HepG2 (cell line): Measurements from ENCODE around the gene TENM3. TPM values are rescaled to one million over a fixed set of nuclear protein-coding genes. Genes with fewer than 3 reads are reported as not detected.

Source experiments
- ATAC-seq: fragments of 200-7000 bp; cut with Tn5 transposase; 3 replicates; pipeline ENCODE4 v1.9.1; 2020; ENCODE audit warnings: mild to moderate bottlenecking, moderate library complexity
- BruUV-seq: library from RNA; stranded (reverse); fragments of 400-500 nt; replicated peaks from 2 replicates; lab custom pipeline; 2021; lab: Mats Ljungman, UMichigan
- CTCF ChIA-PET: fragments of 300-600 bp; formaldehyde crosslinking; extraction: SDS; loops from one replicate; lab custom pipeline; 2021; ENCODE audit warnings: low total read pairs, inconsistent platforms, low intra/inter-chr PET ratio; lab: Yijun Ruan, JAX
- POLR2A ChIA-PET: fragments of 350-600 bp; sonication (Branson Sonifier 250); formaldehyde crosslinking; loops from one replicate; lab custom pipeline; 2020; ENCODE audit warnings: antibody characterized with exemption, inconsistent platforms; lab: Yijun Ruan, JAX
- DNase-seq: peaks from one replicate; pipeline ENCODE4 v3.0.0-alpha.2; 2015; ENCODE audit warnings: low spot score
- FAIRE-seq: peaks from 3 replicates; lab custom pipeline; 2011; peaks lifted over from hg19 to GRCh38; lab: Jason Lieb, UNC
- H2AFZ ChIP-seq: one replicate; pipeline ENCODE4 v1.6.1; 2011; ENCODE audit warnings: low read length, inconsistent platforms
- H3K27ac ChIP-seq: fragments of 300-600 bp; 3 replicates; pipeline ENCODE4 v1.8.0; 2011; ENCODE audit warnings: mixed run types, mild to moderate bottlenecking, mixed read lengths, low read length, inconsistent platforms; ENCODE audit not compliant: insufficient read depth; ENCODE audit errors: extremely low read length
- H3K27me3 ChIP-seq, 2 experiments: fragments of 200-600 bp in 1 of 2; 2 replicates in 1 of 2; 3 replicates in 1 of 2; pipeline versions ENCODE4 v1.6.0 to v1.8.0; 2011; ENCODE audit warnings: low read length in 2 of 2, mild to moderate bottlenecking in 2 of 2, moderate library complexity in 2 of 2, inconsistent platforms in 1 of 2; ENCODE audit not compliant: insufficient read depth in 2 of 2, control insufficient read depth in 1 of 2
- H3K36me3 ChIP-seq, 2 experiments: fragments of 200-600 bp in 1 of 2; replicated peaks in 1 of 2; 2 replicates in 1 of 2; 3 replicates in 1 of 2; pipeline versions ENCODE4 v1.5.1 to v1.8.0; 2011; ENCODE audit warnings: low read length in 2 of 2, inconsistent platforms in 1 of 2; ENCODE audit not compliant: insufficient read depth in 2 of 2, control insufficient read depth in 1 of 2
- H3K4me1 ChIP-seq: 2 replicates; pipeline ENCODE4 v1.5.1; 2012; ENCODE audit warnings: low read length, inconsistent platforms; ENCODE audit not compliant: insufficient read depth
- H3K4me2 ChIP-seq: 2 replicates; pipeline ENCODE4 v1.6.0; 2011; ENCODE audit warnings: low read depth, low read length, inconsistent platforms
- H3K4me3 ChIP-seq, 3 experiments: fragments of 200-600 bp in 1 of 3; sonication (generic), shearing (Covaris generic) in 1 of 3; replicated peaks in 1 of 3; 2 replicates each; pipeline ENCODE4 v1.5.1; 2011 to 2016; ENCODE audit warnings: low read length in 3 of 3, inconsistent platforms in 2 of 3, low read depth in 2 of 3, mild to moderate bottlenecking in 2 of 3, control low read depth in 1 of 3, mixed read lengths in 1 of 3; ENCODE audit not compliant: insufficient read depth in 1 of 3
- H3K79me2 ChIP-seq: one replicate; pipeline ENCODE4 v1.6.1; 2011; ENCODE audit warnings: low read length, inconsistent platforms; ENCODE audit not compliant: insufficient read depth
- H3K9ac ChIP-seq: 2 replicates; pipeline ENCODE4 v1.6.0; 2011; ENCODE audit warnings: mild to moderate bottlenecking, low read depth, low read length, inconsistent platforms; ENCODE audit not compliant: insufficient read depth
- H3K9me3 ChIP-seq: 2 replicates; pipeline ENCODE4 v1.5.1; 2012; ENCODE audit warnings: mild to moderate bottlenecking, low read length
- H4K20me1 ChIP-seq: 2 replicates; pipeline ENCODE4 v1.6.0; 2011; ENCODE audit warnings: inconsistent platforms, mild to moderate bottlenecking, low read length, moderate library complexity; ENCODE audit not compliant: insufficient read depth
- JUN ChIP-seq: sonication (generic); formaldehyde crosslinking; IDR thresholded peaks from 2 replicates; pipeline ENCODE4 v1.4.0; 2020; ENCODE audit warnings: mild to moderate bottlenecking, missing genetic modification reagents
- NR2F6 ChIP-seq, 2 experiments: IDR thresholded peaks; 2 replicates each; pipeline ENCODE4 v1.6.1; 2016; ENCODE audit warnings: antibody characterized with exemption in 1 of 2, mild to moderate bottlenecking in 1 of 2
- RAD51 ChIP-seq: fragments of 450-650 bp; IDR thresholded peaks from 2 replicates; pipeline ENCODE4 v1.6.1; 2016; ENCODE audit warnings: borderline replicate concordance
- ZBTB7B ChIP-seq: sonication (generic); formaldehyde crosslinking; IDR thresholded peaks from 2 replicates; pipeline ENCODE4 v1.4.0; 2020; ENCODE audit warnings: missing genetic modification reagents
- ZSCAN12 ChIP-seq: sonication (generic); formaldehyde crosslinking; IDR thresholded peaks from 2 replicates; pipeline ENCODE4 v1.9.0; 2021; ENCODE audit warnings: mild to moderate bottlenecking, missing genetic modification reagents
- WGBS: methylation state at CpG from one replicate; pipeline ENCODE4 v1.1.6; 2017; ENCODE audit warnings: low lambda C conversion rate; 5-methylcytosine and 5-hydroxymethylcytosine counted together
- in situ Hi-C: cut with HindIII; loops from 2 replicates; pipeline ENCODE4 v1.10.0; 2017; ENCODE audit warnings: low pct_unique_long_range_greater_than_20kb; ENCODE audit not compliant: extremely low pct_ligation_motif_present
- intact Hi-C: fragments of 100-400 bp; cut with micrococcal nuclease; formaldehyde crosslinking; loops from one replicate; pipeline ENCODE4 v1.10.0; 2022; ENCODE audit not compliant: unreplicated experiment
- polyA plus RNA-seq, 8 experiments: library from polyadenylated mRNA; depleted of rRNA in 3 of 8; stranded (reverse) in 7 of 8; unstranded in 1 of 8; fragments of >200 nt; fragmentation: Illumina TruSeq in 4 of 8; extraction: Trizol in 4 of 8; gene quantifications; 2 replicates each; pipeline versions ENCODE4 v1.2.1 to v1.2.3, GENCODE V29; 2011 to 2016; ENCODE audit warnings: low read depth in 4 of 8, missing spikeins in 1 of 8, mixed read lengths in 1 of 8; ENCODE audit not compliant: insufficient read depth in 1 of 8
- total RNA-seq, 5 experiments: library from RNA; depleted of rRNA; stranded (reverse); fragments of >200 nt; fragmentation: Illumina TruSeq; extraction: Trizol; gene quantifications; 2 replicates each; pipeline ENCODE4 v1.2.3, GENCODE V29; 2016; ENCODE audit warnings: low read depth in 1 of 5
- TF ChIP-seq, protein P1 (sequence below): sonication (generic); formaldehyde crosslinking; IDR thresholded peaks from 2 replicates; pipeline ENCODE4 v1.8.1; 2022; ENCODE audit warnings: mild to moderate bottlenecking, missing genetic modification reagents
- TF ChIP-seq, protein P2 (sequence below): sonication (generic); formaldehyde crosslinking; IDR thresholded peaks from 2 replicates; pipeline ENCODE4 v1.5.0; 2020; ENCODE audit warnings: mild to moderate bottlenecking, missing genetic modification reagents

The TENM3 gene
- total and polyA plus RNA-seq, 2 of the 13 experiments (the other 11 are each of a cell fraction or from before 2014, with no cell fraction given): 0.04 TPM; not detected in 1

DNA sequence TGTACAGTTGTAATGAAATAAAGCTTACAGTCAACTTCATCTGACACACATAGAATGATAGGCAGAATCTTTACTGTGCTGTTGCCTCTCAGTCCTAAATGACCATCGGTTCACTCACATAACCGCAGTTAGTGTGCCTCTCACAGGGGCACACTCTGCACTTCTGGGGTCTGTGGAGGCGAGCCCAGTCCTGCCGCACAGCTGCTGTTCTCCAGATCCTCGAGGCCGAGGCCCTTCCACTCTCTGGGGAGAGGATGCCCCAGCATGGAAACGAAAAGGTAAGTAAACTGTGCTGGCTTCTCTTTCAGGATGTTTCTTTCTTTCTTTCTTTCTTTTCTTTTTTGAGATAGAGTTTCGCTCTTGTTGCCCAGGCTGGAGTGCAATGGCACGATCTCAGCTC lies 586.0 kb downstream of the TENM3 start:
- in situ Hi-C loops: no loop called here
- Histone ChIP-seq H3K79me2 (no peaks in the 10 kb centered on the region), H3K4me3 (no peak overlapping the region), H3K9ac (no peak overlapping the region), H4K20me1 (no peaks in the 10 kb centered on the region), H3K4me1 (no peaks in the 10 kb centered on the region), H3K4me2 (no peak overlapping the region), H3K27ac (no peak overlapping the region), H3K9me3 (no peaks in the 10 kb centered on the region; the same call in 1 of the 2 replicates), H3K27me3 (peaks cover 0 to 3% of the 10 kb centered on the region in 2 experiments; a peak in 3 of 5 replicates), H3K36me3 (no peaks in the 10 kb centered on the region), H2AFZ (no peak overlapping the region)
- ChIA-PET CTCF (no interaction called here), POLR2A (no interaction called here)
- intact Hi-C loops: no loop called here
- TF ChIP-seq, protein P1, sequence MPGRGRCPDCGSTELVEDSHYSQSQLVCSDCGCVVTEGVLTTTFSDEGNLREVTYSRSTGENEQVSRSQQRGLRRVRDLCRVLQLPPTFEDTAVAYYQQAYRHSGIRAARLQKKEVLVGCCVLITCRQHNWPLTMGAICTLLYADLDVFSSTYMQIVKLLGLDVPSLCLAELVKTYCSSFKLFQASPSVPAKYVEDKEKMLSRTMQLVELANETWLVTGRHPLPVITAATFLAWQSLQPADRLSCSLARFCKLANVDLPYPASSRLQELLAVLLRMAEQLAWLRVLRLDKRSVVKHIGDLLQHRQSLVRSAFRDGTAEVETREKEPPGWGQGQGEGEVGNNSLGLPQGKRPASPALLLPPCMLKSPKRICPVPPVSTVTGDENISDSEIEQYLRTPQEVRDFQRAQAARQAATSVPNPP: no peak
- no peak for TF ChIP-seq ZSCAN12 (CRISPR knock-in tag)
- no peak for TF ChIP-seq RAD51
- TF ChIP-seq, protein P2, sequence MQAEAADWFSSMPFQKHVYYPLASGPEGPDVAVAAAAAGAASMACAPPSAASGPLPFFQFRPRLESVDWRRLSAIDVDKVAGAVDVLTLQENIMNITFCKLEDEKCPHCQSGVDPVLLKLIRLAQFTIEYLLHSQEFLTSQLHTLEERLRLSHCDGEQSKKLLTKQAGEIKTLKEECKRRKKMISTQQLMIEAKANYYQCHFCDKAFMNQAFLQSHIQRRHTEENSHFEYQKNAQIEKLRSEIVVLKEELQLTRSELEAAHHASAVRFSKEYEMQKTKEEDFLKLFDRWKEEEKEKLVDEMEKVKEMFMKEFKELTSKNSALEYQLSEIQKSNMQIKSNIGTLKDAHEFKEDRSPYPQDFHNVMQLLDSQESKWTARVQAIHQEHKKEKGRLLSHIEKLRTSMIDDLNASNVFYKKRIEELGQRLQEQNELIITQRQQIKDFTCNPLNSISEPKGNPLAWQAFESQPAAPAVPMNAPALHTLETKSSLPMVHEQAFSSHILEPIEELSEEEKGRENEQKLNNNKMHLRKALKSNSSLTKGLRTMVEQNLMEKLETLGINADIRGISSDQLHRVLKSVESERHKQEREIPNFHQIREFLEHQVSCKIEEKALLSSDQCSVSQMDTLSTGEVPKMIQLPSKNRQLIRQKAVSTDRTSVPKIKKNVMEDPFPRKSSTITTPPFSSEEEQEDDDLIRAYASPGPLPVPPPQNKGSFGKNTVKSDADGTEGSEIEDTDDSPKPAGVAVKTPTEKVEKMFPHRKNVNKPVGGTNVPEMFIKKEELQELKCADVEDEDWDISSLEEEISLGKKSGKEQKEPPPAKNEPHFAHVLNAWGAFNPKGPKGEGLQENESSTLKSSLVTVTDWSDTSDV (CRISPR knock-in tag): no peak
- TF ChIP-seq NR2F6 (IDR thresholded peaks at IDR 0.05): no peak
- no peak for TF ChIP-seq NR2F6 (CRISPR knock-in tag; IDR thresholded peaks at IDR 0.05)
- TF ChIP-seq JUN (CRISPR knock-in tag): no peak
- TF ChIP-seq ZBTB7B: no peak
- ATAC-seq (no peak), DNase-seq (no peak), FAIRE-seq (no peak)
- BruUV-seq: no TSS peak
- WGBS: 47% methylated on average over 9 of the region's 9 CpGs
